HG03060 (cell line): Measurements from ENCODE around the gene FSCN2.

ENCODE experiments used
- ATAC-seq: cut with Tn5 transposase; IDR thresholded peaks from one replicate; pipeline ENCODE4 v1.9.1; 2021; ENCODE audit warnings: low read depth, moderate number of reproducible peaks; ENCODE audit not compliant: unreplicated experiment

The FSCN2 gene

GRCh38 chr17:81538651-81539570 is 10.7 kb downstream of the FSCN2 start:
- no peak for ATAC-seq

DNA sequence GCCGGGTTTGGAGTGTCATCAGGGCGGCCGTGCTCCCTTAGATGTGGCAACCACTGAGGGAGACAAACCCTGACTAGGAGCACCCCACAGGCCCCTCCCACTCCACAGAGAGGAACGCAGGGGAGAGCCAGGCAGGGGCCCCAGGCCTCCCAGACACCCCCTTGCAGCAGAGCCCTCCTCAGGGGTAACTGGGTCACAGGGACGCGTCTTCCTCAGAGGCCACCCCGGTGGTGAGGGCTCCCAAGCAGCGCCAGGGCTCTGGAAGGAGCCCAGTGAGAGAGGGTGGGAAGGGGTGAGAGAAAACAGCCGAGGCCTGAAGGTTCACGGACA is 11.4 kb downstream of the FSCN2 start:
- ATAC-seq, result no peak

GRCh38 chr17:81539961-81540675 is 11.9 kb downstream of the FSCN2 start:
- ATAC-seq, result no peak

DNA sequence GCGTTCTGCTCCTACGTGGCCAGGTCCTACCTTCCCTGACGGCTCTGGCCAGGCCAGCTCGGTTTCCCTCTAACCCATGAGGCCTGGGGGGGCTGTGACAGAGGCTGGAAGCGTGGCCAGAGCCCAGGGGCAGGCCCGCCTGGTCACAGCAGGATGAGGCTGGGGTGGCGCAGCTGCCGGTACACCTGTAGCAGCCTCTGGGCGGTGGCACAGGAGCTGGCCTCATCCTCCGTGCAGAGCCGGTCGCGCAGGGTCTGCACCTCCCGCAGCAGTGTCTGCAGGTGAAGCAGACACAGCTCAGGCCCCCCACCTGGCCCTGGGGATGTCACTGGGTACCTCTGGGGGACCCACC is 12.5 kb downstream of the FSCN2 start:
- ATAC-seq, result no peak

DNA sequence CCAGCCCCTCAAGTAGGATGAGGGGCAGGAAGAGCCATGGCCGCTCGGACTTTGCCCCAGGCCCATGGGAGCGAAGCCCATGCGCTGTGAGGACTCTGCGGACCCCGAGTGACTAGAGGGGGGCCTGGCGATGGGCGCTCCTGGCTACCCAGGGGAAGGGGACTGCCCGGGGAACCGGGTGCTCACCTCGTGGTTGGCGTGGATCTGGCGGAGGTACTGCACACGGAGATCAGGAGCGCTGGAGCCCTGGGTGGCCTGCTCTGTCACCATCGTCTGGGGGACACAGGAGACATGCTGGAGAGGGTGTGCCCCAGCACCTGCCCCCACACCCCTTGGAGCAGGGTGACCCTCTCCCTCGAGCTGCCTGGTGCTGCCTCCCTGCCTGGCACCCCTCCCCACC is 12.9 kb downstream of the FSCN2 start:
- no peak for ATAC-seq

DNA sequence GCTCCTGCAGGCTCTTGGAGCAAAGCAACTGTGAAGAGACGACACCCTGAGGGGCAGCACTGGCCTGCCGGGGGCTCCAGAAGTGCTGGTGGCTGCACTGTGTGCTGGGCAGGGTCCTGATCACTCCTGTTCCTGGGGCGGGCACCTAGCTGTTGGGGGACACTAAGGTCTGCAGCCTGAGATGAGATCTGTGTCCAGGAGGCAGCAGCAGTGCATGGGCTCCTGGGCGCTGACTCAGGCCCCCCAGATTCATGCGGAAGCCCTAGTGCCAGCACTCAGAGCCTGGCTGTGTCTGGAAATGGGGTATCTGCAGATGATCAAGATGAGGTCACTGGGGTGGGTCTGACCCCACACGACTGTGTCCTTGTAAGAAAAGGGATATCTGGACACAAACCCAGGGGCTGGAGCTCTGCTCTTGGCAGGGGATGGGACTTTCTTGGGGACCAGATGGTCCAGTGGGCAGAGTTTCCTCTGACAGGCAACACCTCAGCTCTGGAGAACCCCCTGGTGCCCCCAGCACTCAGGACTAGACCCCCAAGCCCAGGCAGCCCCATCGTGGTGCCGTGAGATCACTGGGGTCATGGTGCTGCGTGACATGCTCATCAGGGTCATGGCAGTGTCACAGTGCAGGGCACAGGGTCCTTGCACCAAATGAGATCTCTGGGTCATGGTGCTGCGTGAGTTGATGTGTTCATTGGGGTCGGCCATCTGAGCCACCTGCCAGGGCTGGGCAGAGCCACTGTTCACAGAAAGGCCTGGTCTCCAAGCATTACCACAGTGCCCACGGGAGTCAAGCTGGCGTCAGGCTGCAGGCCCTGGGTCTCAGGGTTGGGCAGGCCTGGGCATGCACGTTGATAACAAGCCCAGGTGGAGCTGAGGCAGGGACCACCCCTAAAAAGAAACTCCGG is 14.5 kb downstream of the FSCN2 start:
- ATAC-seq, result no peak

GRCh38 chr17:81543339-81543675 is 15.1 kb downstream of the FSCN2 start:
- ATAC-seq, result no peak

DNA sequence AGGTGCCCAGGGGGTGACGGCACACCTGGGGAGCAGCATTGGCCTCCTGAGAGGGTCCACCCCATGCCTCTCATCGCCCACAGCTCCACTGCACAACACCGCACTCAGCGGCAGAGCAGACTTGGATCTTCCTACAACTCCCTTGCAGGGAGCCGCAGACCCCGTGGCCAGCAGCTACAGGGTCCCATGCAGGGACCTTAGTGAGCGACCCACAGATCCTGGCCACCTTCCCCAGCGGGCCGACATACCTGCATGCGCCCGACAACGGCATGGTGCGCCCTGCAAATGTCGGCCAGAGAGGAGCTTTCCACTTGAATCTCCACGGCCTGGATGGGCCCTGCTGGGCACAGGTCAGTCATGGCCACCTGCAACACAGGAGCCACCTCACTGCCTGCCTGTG is 15.6 kb downstream of the FSCN2 start:
- ATAC-seq, result no peak

DNA sequence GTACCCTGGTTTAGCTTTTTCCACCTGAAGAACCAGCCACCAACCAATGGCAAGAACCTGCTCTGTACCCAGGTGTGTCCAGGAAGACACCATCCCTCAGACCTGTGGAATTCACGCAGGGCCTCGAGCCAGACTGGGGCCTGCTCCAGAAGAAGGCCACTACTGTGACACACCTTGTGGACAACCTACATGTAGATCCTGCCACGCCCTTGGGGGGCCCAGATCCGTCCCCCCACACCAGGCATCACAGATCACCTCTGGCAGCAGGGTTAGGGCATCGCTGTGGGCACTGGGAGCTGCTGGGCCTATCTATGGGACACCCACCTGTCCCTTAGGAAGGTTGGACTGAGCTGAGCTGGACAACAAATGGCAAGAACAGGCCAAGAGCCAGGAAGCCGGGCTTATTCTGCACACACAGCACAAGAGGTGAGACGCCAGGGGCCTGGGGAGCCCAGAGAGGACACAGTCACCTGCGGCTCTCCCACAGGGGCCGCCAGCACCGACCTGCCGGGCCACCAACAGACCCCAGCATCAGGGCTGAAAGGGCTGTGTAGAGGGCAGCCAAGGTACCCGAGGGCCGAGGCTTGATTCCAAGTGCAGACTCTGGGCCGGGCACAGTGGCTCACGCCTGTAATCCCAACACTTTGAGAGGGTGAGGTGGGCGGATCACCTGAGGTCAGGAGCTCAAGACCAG is 16.3 kb downstream of the FSCN2 start:
- no peak for ATAC-seq

DNA sequence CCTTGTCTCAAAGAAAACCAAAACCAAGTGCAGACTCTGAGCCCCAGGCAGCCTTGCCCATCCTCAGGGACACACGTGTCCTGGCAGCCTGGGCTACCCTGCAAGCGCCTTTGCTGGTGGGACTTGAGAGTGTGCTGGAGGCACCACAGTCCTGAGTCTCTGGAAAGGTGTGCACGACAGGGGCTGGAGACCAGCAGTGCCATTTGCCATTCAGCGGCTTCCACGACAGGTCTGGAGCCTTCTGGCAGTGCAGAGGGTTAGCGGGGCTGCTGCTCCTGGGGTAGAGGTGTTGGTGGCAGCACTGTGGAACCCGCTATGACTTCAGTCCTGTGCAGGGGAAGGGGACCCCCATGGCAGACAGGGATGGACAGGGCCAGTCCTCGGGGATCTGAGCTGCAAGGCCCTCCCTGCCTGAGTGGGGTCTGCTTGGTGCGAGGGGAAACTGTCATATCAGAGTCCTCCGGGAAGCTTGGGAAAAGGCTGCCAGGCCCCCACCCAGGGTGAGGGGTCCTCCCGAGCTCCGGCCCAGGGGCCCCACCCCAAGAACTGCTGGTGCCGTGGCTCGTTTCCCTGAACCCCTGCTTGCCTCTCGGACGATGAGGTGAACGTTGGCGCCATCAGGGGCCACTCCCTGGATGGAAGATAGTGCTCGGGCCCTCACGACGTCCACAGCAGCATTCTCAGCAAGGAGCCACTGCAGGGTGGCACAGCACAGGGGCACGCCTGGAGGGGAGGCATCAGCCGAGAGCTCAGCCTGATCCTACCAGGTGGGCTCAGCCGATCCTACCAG is 17.2 kb downstream of the FSCN2 start:
- ATAC-seq, result no peak

DNA sequence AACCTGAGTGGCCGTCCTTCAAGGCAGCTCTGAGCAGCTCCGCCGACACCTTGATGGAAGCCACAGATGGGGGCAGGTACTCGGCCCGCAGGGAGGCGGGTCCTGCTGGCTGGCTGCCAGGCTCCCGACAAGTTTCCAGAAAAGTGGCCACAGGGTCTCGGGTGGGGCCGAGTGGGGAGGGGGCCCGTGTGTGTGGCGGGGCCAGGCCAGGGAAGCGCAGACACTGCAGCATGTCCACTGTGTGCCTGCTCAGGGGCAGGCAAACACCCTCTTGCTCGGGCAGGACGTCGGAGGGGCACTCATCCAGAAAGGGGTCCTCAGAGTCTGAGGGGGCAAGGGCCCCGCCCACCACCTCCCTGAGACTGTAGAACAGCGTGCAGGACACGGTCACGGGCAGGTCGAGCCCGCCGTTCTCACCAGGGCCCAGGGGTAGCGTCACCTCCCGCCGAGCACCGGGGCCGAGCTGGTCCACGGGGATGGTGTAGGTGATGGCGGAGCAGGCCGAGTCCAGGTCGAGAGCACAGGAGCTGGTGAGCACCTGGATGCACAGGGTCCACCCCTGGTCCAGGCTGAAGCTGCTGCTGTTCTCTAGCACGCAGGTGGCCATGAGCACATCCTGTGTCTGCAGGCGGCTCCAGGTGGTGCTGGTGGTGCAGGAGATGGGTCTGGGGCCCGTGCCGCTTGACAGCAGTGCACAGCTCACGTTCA is 18.9 kb downstream of the FSCN2 start:
- ATAC-seq, result no peak

DNA sequence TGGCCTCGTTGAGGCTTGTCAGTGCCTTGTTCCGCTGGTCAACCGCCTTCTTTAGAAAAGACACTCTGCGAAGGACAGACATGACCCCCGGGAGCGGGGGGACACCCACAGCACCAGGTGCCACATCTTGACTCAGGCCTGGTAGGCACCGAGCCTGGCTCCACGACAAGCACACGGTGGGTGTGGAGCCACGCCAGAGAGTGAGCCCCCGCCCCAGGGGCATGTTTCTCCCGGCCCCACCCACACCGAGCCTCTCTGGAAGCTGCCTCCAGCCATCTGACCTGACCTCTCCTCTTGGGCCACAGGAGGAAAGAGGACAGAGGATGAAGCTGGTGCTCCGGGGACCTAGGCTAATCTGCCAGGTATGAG is 19.4 kb downstream of the FSCN2 start:
- ATAC-seq, result no peak

DNA sequence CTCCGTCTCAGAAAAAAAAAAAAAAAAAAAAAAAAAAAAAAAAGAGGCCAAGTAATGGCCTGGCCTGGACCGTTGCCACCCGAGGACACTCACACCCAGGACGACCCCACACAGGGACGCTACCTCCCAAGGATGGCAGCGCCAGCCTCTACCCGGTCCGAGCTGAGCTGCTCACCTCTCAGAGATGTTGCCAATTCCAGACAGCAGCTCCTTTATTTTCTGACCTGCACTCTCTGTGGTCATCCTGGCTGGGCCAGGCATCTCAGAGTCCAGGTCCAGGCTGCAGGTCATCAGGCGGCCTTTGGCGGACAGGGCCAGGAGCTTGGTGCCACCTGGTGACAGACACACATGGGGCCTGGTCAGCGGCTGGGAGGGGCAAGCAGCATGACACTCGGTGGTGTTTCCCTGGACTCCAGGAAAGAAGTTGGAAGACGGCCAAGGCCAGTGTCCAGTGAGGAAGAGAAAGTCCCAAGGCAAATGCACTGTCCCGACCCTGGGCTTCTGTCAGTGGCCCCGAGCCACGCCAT is 20.9 kb downstream of the FSCN2 start:
- no peak for ATAC-seq

GRCh38 chr17:81549826-81550225 is 21.6 kb downstream of the FSCN2 start:
- no peak for ATAC-seq

- ATAC-seq, result no peak
Observed at GRCh38 chr17:81550285-81550684, 22.1 kb downstream of the FSCN2 start.

- ATAC-seq, result no peak
Observed at GRCh38 chr17:81550830-81551457, 22.8 kb downstream of the FSCN2 start.

DNA sequence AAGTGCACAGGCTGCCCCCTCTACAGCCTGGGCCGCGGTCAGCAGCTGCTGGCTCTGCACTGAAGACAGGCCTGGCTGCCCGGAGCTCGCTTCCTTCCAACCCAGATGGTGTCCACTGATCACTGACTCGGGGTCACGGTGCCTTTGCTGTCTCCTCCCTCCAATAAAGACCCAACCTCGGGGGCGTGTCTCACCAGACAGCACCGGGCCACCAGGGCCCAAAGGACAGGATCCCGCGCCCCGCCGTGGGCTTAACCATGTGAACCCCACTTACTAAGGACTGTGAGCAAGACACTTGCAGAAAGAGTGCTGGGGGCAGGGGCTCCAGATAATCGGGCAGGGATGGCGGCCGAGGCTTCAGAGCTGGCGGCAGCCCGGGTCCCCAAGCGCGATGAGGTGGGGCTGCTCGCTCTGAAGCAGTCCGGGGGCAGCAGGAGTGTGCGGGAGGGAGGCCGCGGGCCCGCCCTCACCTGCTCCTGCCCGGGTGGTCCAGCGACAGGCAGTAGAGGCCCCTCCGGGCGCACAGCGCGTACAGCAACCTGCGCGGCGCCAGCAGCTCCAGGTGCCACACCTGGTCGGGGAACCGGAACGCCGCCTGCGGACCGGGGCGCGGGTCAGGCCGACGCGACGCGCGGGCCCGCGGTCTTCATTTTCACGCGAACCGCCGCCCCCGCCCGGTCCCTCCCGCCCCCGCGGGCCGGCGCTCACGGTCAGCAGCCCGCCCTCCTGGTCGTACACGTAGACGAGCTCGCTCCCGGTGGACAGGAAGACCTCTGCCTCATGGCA is 23.5 kb downstream of the FSCN2 start:
- no peak for ATAC-seq
